Neuron (in vitro differentiated cells): ENCODE data around the gene DOCK2.
A peak's percentile ranks its signal among the peaks of the same experiment; 100 is the strongest.
"Not testable (repeated sequence)": the region's sequence is repeated elsewhere in the genome, so short reads cannot be mapped to it uniquely, and the experiment has no call there.

Source experiments
- H2AFZ ChIP-seq: one replicate; pipeline ENCODE4 v1.6.1; 2013; ENCODE audit warnings: low read depth, mild to moderate bottlenecking, inconsistent platforms, low read length, moderate library complexity
- H3K27me3 ChIP-seq: one replicate; pipeline ENCODE4 v1.6.1; 2013; ENCODE audit warnings: low read length; ENCODE audit not compliant: insufficient read depth
- H3K36me3 ChIP-seq: one replicate; pipeline ENCODE4 v1.6.1; 2013; ENCODE audit warnings: low read length; ENCODE audit not compliant: insufficient read depth
- H3K4me1 ChIP-seq: one replicate; pipeline ENCODE4 v1.6.1; 2013; ENCODE audit warnings: low read length; ENCODE audit not compliant: insufficient read depth
- H3K4me3 ChIP-seq: 2 replicates; pipeline ENCODE4 v1.5.1; 2013; ENCODE audit warnings: mild to moderate bottlenecking, low read length, moderate library complexity
- H3K9me3 ChIP-seq: one replicate; pipeline ENCODE4 v1.6.1; 2013; ENCODE audit warnings: low read length

Gene DOCK2

DNA sequence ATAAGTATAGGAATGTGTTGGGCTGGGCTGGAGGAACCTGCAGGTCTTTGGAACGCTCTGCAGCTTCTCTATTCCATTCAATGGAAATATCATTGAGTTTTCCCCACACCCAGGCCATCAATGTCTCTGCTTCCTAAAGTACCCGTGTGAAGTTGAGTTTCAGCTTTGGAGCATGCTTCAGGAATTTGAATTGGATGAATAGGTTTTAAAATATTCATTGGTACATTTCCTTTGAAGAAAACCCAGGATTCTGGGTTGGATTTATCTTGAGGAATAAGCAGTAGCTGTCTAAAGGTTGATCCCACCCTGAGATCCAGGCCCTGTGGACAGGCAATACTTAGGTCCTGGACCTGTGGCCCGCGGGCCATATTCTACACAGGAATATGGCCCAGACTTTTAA, 306.0 kb downstream of the DOCK2 start:
- Histone ChIP-seq H3K9me3 (no peaks in the 10 kb centered on the region), H3K27me3 (no peaks in the 10 kb centered on the region), H3K4me3 (no peak overlapping the region), H2AFZ (no peak overlapping the region), H3K36me3 (no peaks in the 10 kb centered on the region), H3K4me1 (peaks cover 32% of the 10 kb centered on the region)

DNA sequence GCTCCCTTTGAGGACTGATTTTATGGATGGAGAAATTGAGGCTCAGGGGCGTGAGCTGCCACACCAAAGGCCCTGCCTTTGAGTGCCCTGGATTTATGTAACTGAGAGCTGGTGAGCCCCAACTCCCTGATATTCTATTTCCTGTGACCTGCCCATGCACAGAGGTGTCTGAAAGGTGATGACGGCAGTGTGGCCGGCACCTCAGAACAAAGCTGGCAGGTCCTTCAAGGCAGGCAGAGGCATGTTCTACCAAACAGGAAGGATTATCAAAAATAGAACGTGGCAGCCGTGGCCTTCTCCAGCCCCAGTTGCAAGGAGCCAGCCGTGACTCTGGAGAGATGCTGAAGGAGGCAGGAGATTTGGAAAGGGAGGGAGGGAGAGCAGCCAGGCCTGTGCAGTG, 307.0 kb downstream of the DOCK2 start:
- H3K4me1 ChIP-seq = peaks cover 32% of the 10 kb centered on the region
- no peak overlapping the region for H3K4me3 ChIP-seq
- no peak overlapping the region for H2AFZ ChIP-seq
- H3K27me3 ChIP-seq = no peaks in the 10 kb centered on the region
- H3K9me3 ChIP-seq = no peaks in the 10 kb centered on the region
- no peaks in the 10 kb centered on the region for H3K36me3 ChIP-seq

DNA sequence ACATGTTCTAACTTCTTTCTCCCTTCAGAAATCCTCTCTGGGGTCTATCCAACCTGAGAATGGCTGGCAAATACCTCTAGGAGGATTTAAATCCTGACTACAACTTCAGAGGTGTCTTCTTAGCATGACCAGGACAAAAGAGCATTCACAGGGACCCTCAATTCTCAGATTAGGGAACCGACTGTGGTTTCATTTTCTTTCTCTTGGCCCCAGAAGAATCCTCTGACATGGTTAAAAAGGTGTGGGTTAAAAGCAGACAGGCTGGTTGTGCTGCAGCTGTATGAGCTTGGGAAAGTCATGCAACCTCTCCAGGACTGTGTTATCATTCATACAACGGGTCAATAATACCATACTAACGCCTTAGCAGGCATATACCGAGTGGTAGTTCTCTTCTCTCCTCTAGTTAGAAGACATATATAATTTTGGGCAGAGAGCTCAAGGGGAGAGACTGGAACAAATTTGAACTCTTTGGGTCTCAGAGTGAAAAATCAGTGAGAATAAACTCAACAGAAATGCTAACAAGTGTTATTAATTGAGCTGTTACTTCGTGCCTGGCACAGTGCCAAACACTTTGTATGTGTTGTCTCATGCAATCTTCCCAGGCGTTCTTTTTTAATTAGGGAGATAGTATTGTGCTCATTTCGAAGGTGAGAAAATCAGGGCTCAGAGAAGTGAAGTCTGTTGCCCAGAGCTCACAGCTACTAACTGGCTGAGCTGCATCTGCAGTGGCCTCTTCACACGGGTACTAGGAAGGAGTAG, 308.0 kb downstream of the DOCK2 start:
- Histone ChIP-seq H3K9me3 (no peaks in the 10 kb centered on the region), H3K4me1 (peaks cover 32% of the 10 kb centered on the region), H3K4me3 (no peak overlapping the region), H3K36me3 (no peaks in the 10 kb centered on the region), H3K27me3 (no peaks in the 10 kb centered on the region), H2AFZ (peak overlapping the region; percentile 8)

DNA sequence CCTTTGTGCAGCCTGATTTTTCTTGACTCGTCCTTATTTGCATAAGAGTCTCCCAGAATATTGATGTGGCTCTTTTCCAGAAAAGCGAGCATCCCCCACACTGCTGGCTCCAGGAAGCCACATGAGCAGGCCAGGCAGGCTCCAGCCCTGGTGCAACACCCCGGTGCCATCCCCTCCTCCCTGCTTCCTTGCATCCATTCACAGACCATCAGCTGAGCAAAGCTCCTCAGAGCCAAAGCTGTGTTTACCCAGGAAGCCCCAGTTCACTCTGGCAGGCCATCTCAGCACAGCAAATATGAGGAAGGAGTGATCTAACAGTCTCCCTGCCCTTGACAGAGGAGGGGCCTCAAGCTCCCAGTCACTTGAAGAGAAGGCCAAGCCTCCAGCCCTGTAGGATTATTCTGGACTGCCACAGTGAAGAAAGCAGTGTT, 308.8 kb downstream of the DOCK2 start:
- no peaks in the 10 kb centered on the region for H3K27me3 ChIP-seq
- H3K9me3 ChIP-seq = no peaks in the 10 kb centered on the region
- peaks cover 32% of the 10 kb centered on the region for H3K4me1 ChIP-seq
- no peaks in the 10 kb centered on the region for H3K36me3 ChIP-seq
- H3K4me3 ChIP-seq = no peak overlapping the region
- H2AFZ ChIP-seq = peak overlapping the region; percentile 8

DNA sequence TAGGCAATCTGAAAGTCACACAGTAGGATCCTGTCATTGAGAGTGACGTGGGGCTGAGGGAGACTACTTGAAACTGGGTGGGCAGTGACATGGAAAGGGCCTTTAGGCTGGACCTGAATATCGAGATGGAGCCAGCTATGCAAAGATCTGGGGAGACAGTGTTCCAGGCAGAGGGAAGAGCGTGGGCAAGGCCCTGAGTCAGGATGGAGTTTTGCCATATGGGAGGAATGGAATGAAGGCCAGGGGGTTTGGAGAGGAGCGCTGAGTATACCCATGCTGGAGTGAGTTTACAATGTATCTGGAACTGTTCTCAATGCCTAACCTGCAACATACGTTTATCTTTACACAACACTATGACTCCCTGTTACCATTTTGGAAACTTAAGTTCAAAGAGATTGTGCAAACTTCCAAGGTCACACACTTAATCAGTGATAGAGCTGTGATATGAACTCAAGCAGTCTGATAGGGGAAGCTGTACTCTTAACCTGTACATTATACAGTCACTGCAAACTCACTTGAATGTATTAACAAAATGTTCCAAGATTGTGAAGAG, 309.7 kb downstream of the DOCK2 start:
- H3K9me3 ChIP-seq = no peaks in the 10 kb centered on the region
- peaks cover 32% of the 10 kb centered on the region for H3K4me1 ChIP-seq
- no peak overlapping the region for H2AFZ ChIP-seq
- H3K4me3 ChIP-seq = no peak overlapping the region
- H3K36me3 ChIP-seq = no peaks in the 10 kb centered on the region
- no peaks in the 10 kb centered on the region for H3K27me3 ChIP-seq

- Histone ChIP-seq H3K4me1 (peaks cover 15% of the 10 kb centered on the region), H3K4me3 (no peak overlapping the region), H3K9me3 (no peaks in the 10 kb centered on the region)
Measured at GRCh38 chr5:169950333-169950732, 313.3 kb downstream of the DOCK2 start.

DNA sequence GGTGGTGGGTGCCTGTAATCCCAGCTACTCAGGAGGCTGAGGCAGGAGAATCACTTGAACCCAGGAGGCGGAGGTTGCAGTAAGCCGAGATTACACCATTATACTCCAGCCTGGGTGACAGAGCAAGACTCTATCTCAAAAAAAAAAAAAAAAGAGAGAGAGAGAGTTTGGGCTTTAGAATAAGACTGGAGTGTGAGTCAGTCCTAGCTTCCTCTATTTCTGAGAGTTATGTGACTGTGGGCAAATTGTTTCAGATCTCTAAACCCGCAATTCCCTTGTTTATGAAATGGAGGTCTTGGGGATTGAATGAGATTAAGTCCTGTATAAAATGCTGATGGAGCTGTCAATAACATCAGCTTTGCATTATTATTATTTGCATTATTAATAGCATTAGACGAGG, 316.1 kb downstream of the DOCK2 start:
- not testable (repeated sequence) for H3K27me3 ChIP-seq, H3K4me1 ChIP-seq, H3K36me3 ChIP-seq, H2AFZ ChIP-seq, H3K9me3 ChIP-seq, H3K4me3 ChIP-seq

More at GRCh38 chr5:169950333-169950732, 313.3 kb downstream of the DOCK2 start:
- Histone ChIP-seq H2AFZ (no peak overlapping the region), H3K27me3 (no peaks in the 10 kb centered on the region), H3K36me3 (no peaks in the 10 kb centered on the region)

- Histone ChIP-seq H2AFZ (no peak overlapping the region), H3K4me3 (no peak overlapping the region), H3K36me3 (no peaks in the 10 kb centered on the region), H3K9me3 (no peaks in the 10 kb centered on the region), H3K4me1 (peaks cover 6% of the 10 kb centered on the region), H3K27me3 (no peaks in the 10 kb centered on the region)
Measured at GRCh38 chr5:169954786-169955185, 317.7 kb downstream of the DOCK2 start.

DNA sequence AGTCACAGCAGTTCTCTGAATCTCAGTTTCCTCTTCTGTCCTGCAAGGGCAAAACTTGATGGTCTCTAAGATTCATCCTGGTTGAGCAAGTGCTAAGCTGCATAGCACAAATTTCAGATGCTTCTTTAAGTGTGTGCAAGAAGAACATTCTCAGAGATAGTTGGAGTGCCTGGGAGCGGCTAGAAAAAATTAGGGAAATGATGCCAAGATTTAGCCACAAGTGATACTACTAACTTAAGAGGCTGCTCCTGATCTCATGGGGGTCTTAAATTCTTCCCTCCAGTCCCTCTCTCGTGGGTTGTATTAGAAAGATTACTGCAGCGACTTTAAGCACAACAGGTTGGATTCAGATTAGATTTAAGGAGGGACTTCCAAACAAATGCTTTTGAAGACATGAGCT, 319.1 kb downstream of the DOCK2 start:
- Histone ChIP-seq H3K27me3 (no peaks in the 10 kb centered on the region), H3K9me3 (no peaks in the 10 kb centered on the region), H3K4me1 (peaks cover 6% of the 10 kb centered on the region), H2AFZ (no peak overlapping the region), H3K36me3 (no peaks in the 10 kb centered on the region), H3K4me3 (no peak overlapping the region)

- H3K4me1 ChIP-seq = peaks cover 6% of the 10 kb centered on the region
- no peaks in the 10 kb centered on the region for H3K9me3 ChIP-seq
- no peak overlapping the region for H2AFZ ChIP-seq
- H3K4me3 ChIP-seq = no peak overlapping the region
- H3K36me3 ChIP-seq = no peaks in the 10 kb centered on the region
- H3K27me3 ChIP-seq = no peaks in the 10 kb centered on the region
Measured at GRCh38 chr5:169956756-169957155, 319.7 kb downstream of the DOCK2 start.

GRCh38 chr5:169958278-169958677, 321.2 kb downstream of the DOCK2 start:
- H3K27me3 ChIP-seq = no peaks in the 10 kb centered on the region
- H3K4me3 ChIP-seq = no peak overlapping the region
- peaks cover 6% of the 10 kb centered on the region for H3K4me1 ChIP-seq
- H2AFZ ChIP-seq = no peak overlapping the region
- H3K9me3 ChIP-seq = no peaks in the 10 kb centered on the region
- no peaks in the 10 kb centered on the region for H3K36me3 ChIP-seq

DNA sequence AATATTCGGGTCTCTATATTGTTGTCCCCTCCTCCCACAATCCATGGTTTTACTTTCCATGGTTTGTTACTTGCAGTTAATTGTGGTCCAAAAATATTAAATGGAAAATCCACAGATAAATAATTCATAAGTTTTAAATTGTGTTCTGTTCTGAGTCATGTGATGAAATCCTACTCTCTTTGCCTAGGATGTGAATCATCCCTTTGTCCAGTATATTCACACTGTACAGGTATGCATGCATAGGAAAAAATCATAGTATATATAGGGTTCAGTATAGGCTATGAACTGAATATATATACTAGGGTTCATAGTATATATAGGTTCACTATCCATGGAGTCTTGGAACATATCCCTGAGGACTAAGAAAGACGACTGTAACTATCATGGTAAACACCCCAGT, 323.6 kb downstream of the DOCK2 start:
- H3K27me3 ChIP-seq = no peaks in the 10 kb centered on the region
- no peaks in the 10 kb centered on the region for H3K9me3 ChIP-seq
- H3K4me3 ChIP-seq = no peak overlapping the region
- no peak overlapping the region for H2AFZ ChIP-seq
- peaks cover 15% of the 10 kb centered on the region for H3K4me1 ChIP-seq
- no peaks in the 10 kb centered on the region for H3K36me3 ChIP-seq

GRCh38 chr5:169964246-169964645, 327.2 kb downstream of the DOCK2 start:
- H3K9me3 ChIP-seq = no peaks in the 10 kb centered on the region
- peaks cover 9% of the 10 kb centered on the region for H3K4me1 ChIP-seq
- H3K27me3 ChIP-seq = no peaks in the 10 kb centered on the region
- H3K4me3 ChIP-seq = no peak overlapping the region
- H2AFZ ChIP-seq = no peak overlapping the region
- no peaks in the 10 kb centered on the region for H3K36me3 ChIP-seq

DNA sequence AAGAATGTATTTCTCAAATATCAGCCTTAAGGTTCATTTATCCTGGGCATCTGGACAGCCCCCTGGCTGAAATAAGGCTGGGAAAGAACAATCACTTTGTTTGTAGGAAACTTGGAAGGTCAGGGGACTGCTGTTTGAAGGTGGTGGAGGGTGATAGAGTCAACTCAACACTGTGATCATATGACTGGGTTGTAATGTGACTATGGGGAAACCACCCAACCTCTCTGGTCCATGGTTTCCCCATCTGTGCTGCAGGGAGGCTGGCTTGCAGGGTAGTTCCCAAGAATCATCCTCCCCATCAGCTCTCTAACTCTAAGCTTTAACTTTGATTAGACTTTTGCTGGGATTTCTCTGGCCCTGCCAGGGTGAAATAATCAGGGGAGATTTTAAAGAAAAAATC, 333.3 kb downstream of the DOCK2 start:
- Histone ChIP-seq H3K4me3 (no peak overlapping the region), H3K9me3 (no peaks in the 10 kb centered on the region), H2AFZ (no peak overlapping the region), H3K27me3 (no peaks in the 10 kb centered on the region), H3K36me3 (no peaks in the 10 kb centered on the region), H3K4me1 (no peaks in the 10 kb centered on the region)
